ENCODE measurements around the gene KLC4. TPM values are rescaled to one million over a fixed set of nuclear protein-coding genes. Genes with fewer than 3 reads are reported as not detected.

Gene KLC4
- polyA plus RNA-seq, 2 of the 4 experiments (the other 2 are of a cell fraction), result 8.4 to 9.9 TPM

DNA sequence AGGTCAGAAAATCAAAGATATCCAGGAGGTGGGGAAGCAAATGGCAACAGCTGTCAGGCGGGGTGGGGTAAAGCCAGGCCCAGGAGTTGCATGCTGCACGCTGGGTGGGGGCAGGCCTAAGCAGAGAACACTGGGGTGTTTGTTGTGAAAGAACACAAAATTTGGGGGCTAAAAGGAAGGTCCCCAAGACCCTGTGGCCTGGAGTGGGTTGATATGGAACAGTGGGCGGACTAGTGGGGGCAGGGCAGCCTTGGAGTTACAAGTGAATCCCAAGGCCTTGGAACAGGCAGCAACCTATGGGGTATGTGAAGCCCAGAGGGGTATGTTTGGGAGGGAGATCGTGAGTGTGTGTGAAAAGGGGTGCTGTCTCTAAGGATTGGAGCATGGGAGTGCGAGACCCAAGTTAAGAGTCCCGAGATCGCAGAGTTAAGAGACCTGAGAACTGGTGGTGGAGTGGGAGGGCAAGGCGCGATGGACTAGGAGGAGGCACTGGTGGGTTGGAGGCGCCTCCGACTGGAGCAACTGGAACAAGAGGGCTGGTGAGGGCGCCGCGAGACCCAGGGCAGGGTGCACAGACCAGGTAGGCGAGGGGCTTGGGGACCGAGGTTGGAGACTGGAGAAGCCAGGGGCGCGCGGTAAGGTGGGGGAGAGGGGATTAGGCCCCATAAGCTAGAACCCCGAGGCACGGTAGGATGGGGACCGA is 6.4 kb upstream of the KLC4 start:
- peaks cover 14% of the 10 kb centered on the region for H3K4me1 ChIP-seq
- peak overlapping the region; percentile 98 for H3K4me2 ChIP-seq
- TF ChIP-seq, protein P1, sequence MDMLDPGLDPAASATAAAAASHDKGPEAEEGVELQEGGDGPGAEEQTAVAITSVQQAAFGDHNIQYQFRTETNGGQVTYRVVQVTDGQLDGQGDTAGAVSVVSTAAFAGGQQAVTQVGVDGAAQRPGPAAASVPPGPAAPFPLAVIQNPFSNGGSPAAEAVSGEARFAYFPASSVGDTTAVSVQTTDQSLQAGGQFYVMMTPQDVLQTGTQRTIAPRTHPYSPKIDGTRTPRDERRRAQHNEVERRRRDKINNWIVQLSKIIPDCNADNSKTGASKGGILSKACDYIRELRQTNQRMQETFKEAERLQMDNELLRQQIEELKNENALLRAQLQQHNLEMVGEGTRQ (IDR thresholded peaks at IDR 0.05), result no peak
- TF ChIP-seq HOXA7 (CRISPR knock-in tag; IDR thresholded peaks at IDR 0.05), result no peak
- no peak for TF ChIP-seq ATOH8 (CRISPR knock-in tag; IDR thresholded peaks at IDR 0.05; ENCODE audit: low read depth)
- TF ChIP-seq TFCP2L1 (CRISPR knock-in tag; IDR thresholded peaks at IDR 0.05), result no peak
- no peak for TF ChIP-seq POLR2AphosphoS2 (conservative IDR thresholded peaks at IDR 0.05; ENCODE audit: low read length)
- H3K9me3 ChIP-seq, result no peaks in the 10 kb centered on the region
- ChIA-PET POLR2A (interaction anchor here (0.6 to 2.1 kb wide), 4 partner anchors 20 to 108 kb away, joined by 3 to 15 read pairs (median 6); partner anchors contain the start of genes KLHDC3, MEA1 and PPP2R5D), CTCF (interaction anchor here (0.5 to 1.9 kb wide), 3 partner anchors 27 to 91 kb away, joined by 3 to 6 read pairs (median 4); no protein-coding TSS in a partner anchor)
- H3K4me3 ChIP-seq, result peak overlapping the region; percentile 94
- DNase-seq (ENCODE audit: low read depth in 1 of 2, low spot score in 1 of 2), result peak in 1 of 2 experiments; percentile 17
- ATAC-seq, result peak; percentile 57 to 66
- WGBS (ENCODE audit: missing lambda C conversion rate), result 15% methylated on average over 21 of the region's 22 CpGs
- H3K27ac ChIP-seq, result peak overlapping the region; percentile 99 to 100
- no peak for FAIRE-seq

- DNase-seq (ENCODE audit: low read depth in 1 of 2, low spot score in 1 of 2) (peak; percentile 89 to 95), FAIRE-seq (no peak), ATAC-seq (peak; percentile 95 to 98)
- H3K4me3 ChIP-seq, result peak within 1 kb of the TSS; percentile 94
- POLR2A ChIA-PET, result interaction anchor here (0.6 to 2.1 kb wide), 7 partner anchors 10 to 125 kb away, joined by 3 to 15 read pairs (median 4); partner anchors contain the start of genes CNPY3, KLHDC3, MEA1 and PPP2R5D
- H3K4me1 ChIP-seq, result peaks cover 21% of the 10 kb centered on the region
- H3K27ac ChIP-seq, result peak within 1 kb of the TSS; percentile 99 to 100
- CTCF ChIA-PET, result interaction anchor here (0.6 to 1.9 kb wide), 5 partner anchors 12 to 453 kb away, joined by 3 to 6 read pairs (median 4); no protein-coding TSS in a partner anchor
- WGBS (ENCODE audit: missing lambda C conversion rate), result 2% methylated on average over 23 of the region's 45 CpGs
- peak within 1 kb of the TSS; percentile 98 for H3K4me2 ChIP-seq
- no peaks in the 10 kb centered on the region for H3K9me3 ChIP-seq
- TF ChIP-seq ZNF302 (CRISPR knock-in tag; IDR thresholded peaks at IDR 0.05) (no peak), GATA3 (IDR thresholded peaks at IDR 0.05; ENCODE audit: borderline replicate concordance) (peak; percentile 21; the same call in 1 of the 2 replicates), BCL3 (IDR thresholded peaks at IDR 0.05) (peak; percentile 66; the same call in 2 of the 3 replicates), HOXB5 (CRISPR knock-in tag; IDR thresholded peaks at IDR 0.05) (no peak), RCOR1 (IDR thresholded peaks at IDR 0.05; ENCODE audit: low read depth, low read length) (no peak), HDAC2 (IDR thresholded peaks at IDR 0.05) (no peak), JUN (IDR thresholded peaks at IDR 0.05) (peak; percentile 79 to 87; a peak in 3 of 5 replicates), MAX (IDR thresholded peaks at IDR 0.05) (peak; percentile 62), CHD2 (IDR thresholded peaks at IDR 0.05; ENCODE audit: low read length, partially characterized antibody) (no peak), PHF8 (IDR thresholded peaks at IDR 0.05; ENCODE audit: borderline replicate concordance, low read depth) (peak; percentile 74), MAZ (IDR thresholded peaks at IDR 0.05; ENCODE audit: borderline replicate concordance, low read depth, low read length) (peak; percentile 62; the same call in 1 of the 2 replicates), TFCP2L1 (CRISPR knock-in tag; IDR thresholded peaks at IDR 0.05) (peak; percentile 86; the same call in 1 of the 2 replicates), POLR2A (IDR thresholded peaks at IDR 0.05; ENCODE audit: low read length) (peak; percentile 80), EP300 (IDR thresholded peaks at IDR 0.05) (no peak), ELK1 (IDR thresholded peaks at IDR 0.05; ENCODE audit: low read depth, low read length) (no peak), FOSL2 (IDR thresholded peaks at IDR 0.05) (no peak), FOSL2 (CRISPR knock-in tag; IDR thresholded peaks at IDR 0.05) (peak; percentile 7; the same call in 1 of the 2 replicates)
- TF ChIP-seq, protein P1 (IDR thresholded peaks at IDR 0.05), result no peak
- TF ChIP-seq, protein P2, sequence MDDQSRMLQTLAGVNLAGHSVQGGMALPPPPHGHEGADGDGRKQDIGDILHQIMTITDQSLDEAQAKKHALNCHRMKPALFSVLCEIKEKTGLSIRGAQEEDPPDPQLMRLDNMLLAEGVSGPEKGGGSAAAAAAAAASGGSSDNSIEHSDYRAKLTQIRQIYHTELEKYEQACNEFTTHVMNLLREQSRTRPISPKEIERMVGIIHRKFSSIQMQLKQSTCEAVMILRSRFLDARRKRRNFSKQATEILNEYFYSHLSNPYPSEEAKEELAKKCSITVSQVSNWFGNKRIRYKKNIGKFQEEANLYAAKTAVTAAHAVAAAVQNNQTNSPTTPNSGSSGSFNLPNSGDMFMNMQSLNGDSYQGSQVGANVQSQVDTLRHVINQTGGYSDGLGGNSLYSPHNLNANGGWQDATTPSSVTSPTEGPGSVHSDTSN (IDR thresholded peaks at IDR 0.05), result peak; percentile 62; the same call in 1 of the 2 replicates
- TF ChIP-seq, protein P3, sequence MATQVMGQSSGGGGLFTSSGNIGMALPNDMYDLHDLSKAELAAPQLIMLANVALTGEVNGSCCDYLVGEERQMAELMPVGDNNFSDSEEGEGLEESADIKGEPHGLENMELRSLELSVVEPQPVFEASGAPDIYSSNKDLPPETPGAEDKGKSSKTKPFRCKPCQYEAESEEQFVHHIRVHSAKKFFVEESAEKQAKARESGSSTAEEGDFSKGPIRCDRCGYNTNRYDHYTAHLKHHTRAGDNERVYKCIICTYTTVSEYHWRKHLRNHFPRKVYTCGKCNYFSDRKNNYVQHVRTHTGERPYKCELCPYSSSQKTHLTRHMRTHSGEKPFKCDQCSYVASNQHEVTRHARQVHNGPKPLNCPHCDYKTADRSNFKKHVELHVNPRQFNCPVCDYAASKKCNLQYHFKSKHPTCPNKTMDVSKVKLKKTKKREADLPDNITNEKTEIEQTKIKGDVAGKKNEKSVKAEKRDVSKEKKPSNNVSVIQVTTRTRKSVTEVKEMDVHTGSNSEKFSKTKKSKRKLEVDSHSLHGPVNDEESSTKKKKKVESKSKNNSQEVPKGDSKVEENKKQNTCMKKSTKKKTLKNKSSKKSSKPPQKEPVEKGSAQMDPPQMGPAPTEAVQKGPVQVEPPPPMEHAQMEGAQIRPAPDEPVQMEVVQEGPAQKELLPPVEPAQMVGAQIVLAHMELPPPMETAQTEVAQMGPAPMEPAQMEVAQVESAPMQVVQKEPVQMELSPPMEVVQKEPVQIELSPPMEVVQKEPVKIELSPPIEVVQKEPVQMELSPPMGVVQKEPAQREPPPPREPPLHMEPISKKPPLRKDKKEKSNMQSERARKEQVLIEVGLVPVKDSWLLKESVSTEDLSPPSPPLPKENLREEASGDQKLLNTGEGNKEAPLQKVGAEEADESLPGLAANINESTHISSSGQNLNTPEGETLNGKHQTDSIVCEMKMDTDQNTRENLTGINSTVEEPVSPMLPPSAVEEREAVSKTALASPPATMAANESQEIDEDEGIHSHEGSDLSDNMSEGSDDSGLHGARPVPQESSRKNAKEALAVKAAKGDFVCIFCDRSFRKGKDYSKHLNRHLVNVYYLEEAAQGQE (IDR thresholded peaks at IDR 0.05), result no peak
Observed at GRCh38 chr6:43053545-43054205, 5.8 kb upstream of the KLC4 start, which contains the start of gene CUL7. CUL7 (minus strand) TSS chr6:43053851; CDS start chr6:43052788, 1,063 bp downstream.

Measured in A549 (cell line).